HL-60 (cell line): ENCODE measurements around the gene PRMT9.

Experiments
- GABPA ChIP-seq: IDR thresholded peaks from 2 replicates; pipeline ENCODE4 v1.6.1; 2012; ENCODE audit warnings: low read depth
- TF ChIP-seq, protein P1 (sequence below): IDR thresholded peaks from one replicate; pipeline ENCODE4 v1.5.1; 2011; ENCODE audit warnings: low read length, control low read depth, inconsistent platforms; ENCODE audit not compliant: insufficient read depth

DNA sequence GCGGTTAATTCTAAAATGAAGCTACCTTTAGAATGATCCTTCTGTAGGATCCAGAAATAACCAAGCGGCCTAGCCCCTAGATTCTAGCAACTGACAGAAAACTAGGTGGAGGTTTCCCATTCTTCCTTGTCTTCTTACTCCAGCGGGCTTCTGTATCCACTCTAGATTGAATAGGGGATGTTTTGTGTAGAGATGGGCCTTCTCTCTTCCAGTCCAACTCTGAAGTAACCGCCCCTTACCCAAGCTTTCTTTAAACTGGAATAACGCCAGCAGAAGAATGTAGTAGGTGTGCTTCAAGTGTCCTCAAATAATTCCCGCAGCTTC lies 67.2 kb downstream of the PRMT9 start:
- TF ChIP-seq, protein P1, sequence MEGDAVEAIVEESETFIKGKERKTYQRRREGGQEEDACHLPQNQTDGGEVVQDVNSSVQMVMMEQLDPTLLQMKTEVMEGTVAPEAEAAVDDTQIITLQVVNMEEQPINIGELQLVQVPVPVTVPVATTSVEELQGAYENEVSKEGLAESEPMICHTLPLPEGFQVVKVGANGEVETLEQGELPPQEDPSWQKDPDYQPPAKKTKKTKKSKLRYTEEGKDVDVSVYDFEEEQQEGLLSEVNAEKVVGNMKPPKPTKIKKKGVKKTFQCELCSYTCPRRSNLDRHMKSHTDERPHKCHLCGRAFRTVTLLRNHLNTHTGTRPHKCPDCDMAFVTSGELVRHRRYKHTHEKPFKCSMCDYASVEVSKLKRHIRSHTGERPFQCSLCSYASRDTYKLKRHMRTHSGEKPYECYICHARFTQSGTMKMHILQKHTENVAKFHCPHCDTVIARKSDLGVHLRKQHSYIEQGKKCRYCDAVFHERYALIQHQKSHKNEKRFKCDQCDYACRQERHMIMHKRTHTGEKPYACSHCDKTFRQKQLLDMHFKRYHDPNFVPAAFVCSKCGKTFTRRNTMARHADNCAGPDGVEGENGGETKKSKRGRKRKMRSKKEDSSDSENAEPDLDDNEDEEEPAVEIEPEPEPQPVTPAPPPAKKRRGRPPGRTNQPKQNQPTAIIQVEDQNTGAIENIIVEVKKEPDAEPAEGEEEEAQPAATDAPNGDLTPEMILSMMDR = no peak
- TF ChIP-seq GABPA = no peak
